Measurements from ENCODE around the gene EIF4EBP3.

GRCh38 chr5:140545606-140546005 lies 1.9 kb upstream of the EIF4EBP3 start:
- TF ChIP-seq CHD2 (IDR thresholded peaks at IDR 0.05; ENCODE audit: borderline replicate concordance, low read depth, low read length) (no peak), CTCF (IDR thresholded peaks at IDR 0.05 in 2 of 3, conservative IDR thresholded peaks at IDR 0.05 in 1 of 3; ENCODE audit: control insufficient read depth in 2 of 3, extremely low read depth in 1 of 3, insufficient read depth in 1 of 3, low read depth in 3 of 3, low read length in 3 of 3) (no peak), POLR2A (IDR thresholded peaks at IDR 0.05; ENCODE audit: low read depth, low read length) (no peak), NFIC (IDR thresholded peaks at IDR 0.05; ENCODE audit: low read depth, low read length) (no peak), CBFB (IDR thresholded peaks at IDR 0.05; ENCODE audit: low read depth) (no peak), HDAC2 (IDR thresholded peaks at IDR 0.05) (no peak), KDM1A (IDR thresholded peaks at IDR 0.05; ENCODE audit: borderline replicate concordance) (no peak), CHD4 (IDR thresholded peaks at IDR 0.05) (no peak), CEBPZ (IDR thresholded peaks at IDR 0.05; ENCODE audit: low read depth, low read length) (no peak), ZSCAN29 (IDR thresholded peaks at IDR 0.05) (no peak)

All from GM12878 (cell line).